Central memory CD8-positive, alpha-beta T cell (primary cell): ENCODE data around the gene BBIP1.
"Not testable (repeated sequence)": the region's sequence is repeated elsewhere in the genome, so short reads cannot be mapped to it uniquely, and the experiment has no call there.

Experiments
- ATAC-seq: fragments of 150-1000 bp; cut with Tn5 transposase; replicated peaks from 2 replicates; pipeline ENCODE4 v1.10.0; 2022; ENCODE audit warnings: mild to moderate bottlenecking, moderate FRiP score, moderate number of reproducible peaks; ENCODE audit not compliant: poor library complexity, severe bottlenecking; ENCODE audit errors: extremely low read depth
- DNase-seq, 2 donors: peaks; one replicate each; pipeline ENCODE4 v3.0.0; 2021; ENCODE audit warnings: low spot score in 2 of 2
- H3K27ac Mint-ChIP-seq: one replicate; pipeline ENCODE4 v1.8.0; 2022; ENCODE audit warnings: low read depth, mild to moderate bottlenecking, moderate library complexity, mixed read lengths
- H3K27me3 Mint-ChIP-seq: one replicate; pipeline ENCODE4 v1.8.0; 2022; ENCODE audit warnings: mixed read lengths
- H3K36me3 Mint-ChIP-seq: one replicate; pipeline ENCODE4 v1.8.0; 2022; ENCODE audit warnings: mild to moderate bottlenecking, moderate library complexity, mixed read lengths; ENCODE audit not compliant: insufficient read depth
- H3K4me1 Mint-ChIP-seq: one replicate; pipeline ENCODE4 v1.8.0; 2022; ENCODE audit warnings: mixed read lengths
- H3K4me3 Mint-ChIP-seq: one replicate; pipeline ENCODE4 v1.8.0; 2022; ENCODE audit warnings: mild to moderate bottlenecking, moderate library complexity, mixed read lengths
- H3K9me3 Mint-ChIP-seq: one replicate; pipeline ENCODE4 v1.8.0; 2022; ENCODE audit warnings: mixed read lengths

The BBIP1 gene

GRCh38 chr10:110918269-110918642 is 724 bp downstream of the BBIP1 start:
- Mint-ChIP-seq H3K9me3 (no peaks in the 10 kb centered on the region), H3K4me3 (peak overlapping the region; percentile 95), H3K27me3 (no peaks in the 10 kb centered on the region), H3K36me3 (peaks cover 29% of the 10 kb centered on the region), H3K4me1 (peaks cover 34% of the 10 kb centered on the region), H3K27ac (peak overlapping the region; percentile 95)
- peak in 1 of 2 donors; percentile 70 for DNase-seq
- no peak for ATAC-seq

- peaks cover 29% of the 10 kb centered on the region for H3K36me3 Mint-ChIP-seq
- DNase-seq (no peak), ATAC-seq (no peak)
- no peaks in the 10 kb centered on the region for H3K27me3 Mint-ChIP-seq
- peak overlapping the region; percentile 95 for H3K27ac Mint-ChIP-seq
- H3K4me1 Mint-ChIP-seq, result peaks cover 34% of the 10 kb centered on the region
- H3K9me3 Mint-ChIP-seq, result no peaks in the 10 kb centered on the region
- peak overlapping the region; percentile 95 for H3K4me3 Mint-ChIP-seq
Measured at GRCh38 chr10:110916554-110917346, 2.2 kb downstream of the BBIP1 start.

GRCh38 chr10:110915600-110915999 is 3.4 kb downstream of the BBIP1 start:
- not testable (repeated sequence) for H3K27ac Mint-ChIP-seq, ATAC-seq
- peaks cover 35% of the 10 kb centered on the region for H3K4me1 Mint-ChIP-seq

DNA sequence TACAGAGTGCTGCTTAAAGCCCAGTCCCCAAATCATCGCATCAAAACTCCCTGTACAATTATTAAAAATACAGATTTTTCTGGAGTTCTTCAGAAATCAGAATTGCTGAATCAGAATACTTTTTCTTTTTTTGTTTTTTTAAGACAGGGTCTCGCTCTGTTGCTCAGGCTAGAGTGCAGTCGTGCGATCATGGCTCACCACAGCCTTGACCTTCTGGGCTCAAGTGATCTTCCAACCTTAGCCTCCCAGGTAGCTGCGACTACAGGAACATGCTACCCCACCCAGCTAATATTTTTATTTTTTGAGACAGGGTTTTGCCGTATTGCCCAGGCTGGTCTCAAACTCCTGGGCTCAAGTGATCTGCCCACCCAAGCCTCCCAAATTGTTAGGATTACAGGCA is 3.9 kb downstream of the BBIP1 start:
- Mint-ChIP-seq H3K4me1 (peaks cover 35% of the 10 kb centered on the region), H3K4me3 (no peak overlapping the region), H3K36me3 (peaks cover 32% of the 10 kb centered on the region), H3K27me3 (no peaks in the 10 kb centered on the region), H3K27ac (no peak overlapping the region), H3K9me3 (no peaks in the 10 kb centered on the region)
- DNase-seq (no peak), ATAC-seq (no peak)

More at GRCh38 chr10:110915600-110915999, 3.4 kb downstream of the BBIP1 start:
- H3K4me3 Mint-ChIP-seq, H3K27me3 Mint-ChIP-seq, H3K9me3 Mint-ChIP-seq, DNase-seq: not testable (repeated sequence)
- H3K36me3 Mint-ChIP-seq, result peaks cover 32% of the 10 kb centered on the region

- ATAC-seq, result no peak
- H3K27ac Mint-ChIP-seq, result no peak overlapping the region
- peaks cover 32% of the 10 kb centered on the region for H3K36me3 Mint-ChIP-seq
- H3K27me3 Mint-ChIP-seq, result no peaks in the 10 kb centered on the region
- no peaks in the 10 kb centered on the region for H3K9me3 Mint-ChIP-seq
- H3K4me3 Mint-ChIP-seq, result no peak overlapping the region
- DNase-seq, result no peak
- H3K4me1 Mint-ChIP-seq, result peaks cover 34% of the 10 kb centered on the region
Measured at GRCh38 chr10:110914431-110914830, 4.5 kb downstream of the BBIP1 start.

GRCh38 chr10:110912374-110912773 is 6.6 kb downstream of the BBIP1 start:
- Mint-ChIP-seq H3K36me3 (peaks cover 22% of the 10 kb centered on the region), H3K27ac (peak overlapping the region; percentile 27), H3K4me1 (peaks cover 30% of the 10 kb centered on the region), H3K4me3 (no peak overlapping the region), H3K27me3 (no peaks in the 10 kb centered on the region), H3K9me3 (no peaks in the 10 kb centered on the region)
- ATAC-seq (no peak), DNase-seq (no peak)

DNA sequence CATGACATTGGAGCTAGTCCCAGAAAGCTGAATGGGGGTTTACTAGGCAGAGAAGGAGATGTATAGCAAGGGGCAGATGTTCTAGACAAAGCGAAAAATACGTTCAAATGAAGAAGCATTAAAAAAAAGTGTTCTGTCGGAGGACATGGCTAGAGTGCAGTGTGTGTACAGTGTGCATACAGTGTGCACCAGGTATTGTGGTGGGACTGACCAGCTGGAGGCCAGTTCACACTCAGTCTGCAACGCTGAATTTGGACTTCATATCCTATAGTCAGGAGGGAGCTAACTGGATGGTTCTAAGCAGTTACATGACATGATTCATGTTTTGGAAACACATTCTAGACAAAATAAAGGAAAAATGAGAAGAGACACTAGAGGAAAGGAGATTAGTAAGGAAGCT is 8.8 kb downstream of the BBIP1 start:
- H3K9me3 Mint-ChIP-seq, result no peaks in the 10 kb centered on the region
- DNase-seq (no peak), ATAC-seq (no peak)
- H3K27me3 Mint-ChIP-seq, result no peaks in the 10 kb centered on the region
- no peak overlapping the region for H3K4me3 Mint-ChIP-seq
- H3K36me3 Mint-ChIP-seq, result peaks cover 20% of the 10 kb centered on the region
- H3K27ac Mint-ChIP-seq, result no peak overlapping the region
- H3K4me1 Mint-ChIP-seq, result peaks cover 23% of the 10 kb centered on the region

- DNase-seq (no peak), ATAC-seq (no peak)
- H3K9me3 Mint-ChIP-seq, result no peaks in the 10 kb centered on the region
- H3K27me3 Mint-ChIP-seq, result no peaks in the 10 kb centered on the region
- peaks cover 34% of the 10 kb centered on the region for H3K4me1 Mint-ChIP-seq
- peak overlapping the region; percentile 64 for H3K27ac Mint-ChIP-seq
- H3K4me3 Mint-ChIP-seq, result no peak overlapping the region
- peaks cover 47% of the 10 kb centered on the region for H3K36me3 Mint-ChIP-seq
Measured at GRCh38 chr10:110903280-110904278, 15.4 kb downstream of the BBIP1 start.

GRCh38 chr10:110901954-110902819 is 16.8 kb downstream of the BBIP1 start:
- peak overlapping the region; percentile 64 for H3K27ac Mint-ChIP-seq
- H3K4me1 Mint-ChIP-seq, result peaks cover 30% of the 10 kb centered on the region
- no peaks in the 10 kb centered on the region for H3K27me3 Mint-ChIP-seq
- H3K36me3 Mint-ChIP-seq, result peaks cover 56% of the 10 kb centered on the region
- H3K4me3 Mint-ChIP-seq, result no peak overlapping the region
- H3K9me3 Mint-ChIP-seq, result no peaks in the 10 kb centered on the region
- no peak for ATAC-seq
- DNase-seq, result no peak

DNA sequence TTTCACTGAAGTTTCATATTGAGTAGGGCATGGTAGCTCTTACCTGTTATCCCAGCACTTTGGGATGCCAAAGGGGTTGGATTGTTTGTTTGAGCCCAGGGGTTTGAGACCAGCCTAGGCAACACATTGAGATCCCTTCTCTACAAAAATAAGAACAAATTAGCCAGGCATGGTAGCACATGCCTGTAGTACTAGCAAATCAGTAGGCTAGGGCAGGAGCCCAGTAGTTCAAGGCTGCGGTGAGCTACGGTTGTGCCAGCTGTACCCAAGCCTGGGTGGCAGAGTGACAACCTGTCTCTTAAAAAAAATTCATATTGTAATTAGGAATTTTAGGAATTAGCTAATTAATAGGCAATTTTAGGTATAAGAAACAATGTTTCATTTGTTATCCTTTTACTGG is 18.0 kb downstream of the BBIP1 start:
- H3K27ac Mint-ChIP-seq, result no peak overlapping the region
- H3K4me1 Mint-ChIP-seq, result peaks cover 37% of the 10 kb centered on the region
- peaks cover 61% of the 10 kb centered on the region for H3K36me3 Mint-ChIP-seq
- peak; percentile 10 for ATAC-seq
- H3K4me3 Mint-ChIP-seq, result no peak overlapping the region
- H3K27me3 Mint-ChIP-seq, result no peaks in the 10 kb centered on the region
- no peak for DNase-seq
- H3K9me3 Mint-ChIP-seq, result no peaks in the 10 kb centered on the region

GRCh38 chr10:110898391-110898790 is 20.6 kb downstream of the BBIP1 start:
- Mint-ChIP-seq H3K4me1 (peaks cover 35% of the 10 kb centered on the region), H3K27ac (no peak overlapping the region), H3K4me3 (no peak overlapping the region), H3K36me3 (peaks cover 78% of the 10 kb centered on the region), H3K9me3 (no peaks in the 10 kb centered on the region), H3K27me3 (no peaks in the 10 kb centered on the region)
- DNase-seq (no peak), ATAC-seq (no peak)

- ATAC-seq, result no peak
Measured at GRCh38 chr10:110897184-110897583, 21.8 kb downstream of the BBIP1 start.

More at GRCh38 chr10:110897184-110897583, 21.8 kb downstream of the BBIP1 start:
- peaks cover 25% of the 10 kb centered on the region for H3K4me1 Mint-ChIP-seq
- no peaks in the 10 kb centered on the region for H3K27me3 Mint-ChIP-seq
- no peak for DNase-seq
- no peak overlapping the region for H3K27ac Mint-ChIP-seq
- H3K9me3 Mint-ChIP-seq, result no peaks in the 10 kb centered on the region
- peaks cover 75% of the 10 kb centered on the region for H3K36me3 Mint-ChIP-seq
- no peak overlapping the region for H3K4me3 Mint-ChIP-seq
